Smooth muscle cell (in vitro differentiated cells): Measurements from ENCODE around the gene LRP1B. TPM values are rescaled to one million over a fixed set of nuclear protein-coding genes. Genes with fewer than 3 reads are reported as not detected.

Experiments used
- DNase-seq: peaks from one replicate; lab custom pipeline; 2025; ENCODE audit not compliant: unreplicated experiment; lab: John Stamatoyannopoulos, UW
- H2AFZ ChIP-seq: fragments of 200-600 bp; sonication (generic); 2 replicates; pipeline ENCODE4 v1.6.0; 2016; ENCODE audit warnings: antibody characterized with exemption, low read depth, mild to moderate bottlenecking
- H3F3A ChIP-seq: fragments of 200-600 bp; sonication (generic); 2 replicates; pipeline ENCODE4 v1.6.0; 2017; ENCODE audit warnings: antibody characterized with exemption, low read depth
- H3K27ac ChIP-seq: fragments of 200-600 bp; sonication (generic); 2 replicates; pipeline ENCODE4 v1.5.1; 2016; ENCODE audit warnings: low read depth, mild to moderate bottlenecking
- H3K27me3 ChIP-seq: fragments of 200-600 bp; sonication (generic); 2 replicates; pipeline ENCODE4 v1.6.1; 2016; ENCODE audit warnings: low read depth, mild to moderate bottlenecking
- H3K36me3 ChIP-seq: fragments of 200-600 bp; sonication (generic); 2 replicates; pipeline ENCODE4 v1.5.1; 2016; ENCODE audit warnings: low read depth
- H3K4me1 ChIP-seq: fragments of 200-600 bp; sonication (generic); 2 replicates; pipeline ENCODE4 v1.5.1; 2016; ENCODE audit warnings: low read depth
- H3K4me2 ChIP-seq: fragments of 200-600 bp; sonication (generic); 2 replicates; pipeline ENCODE4 v1.6.0; 2016; ENCODE audit warnings: mild to moderate bottlenecking
- H3K4me3 ChIP-seq: fragments of 200-600 bp; sonication (generic); 2 replicates; pipeline ENCODE4 v1.5.1; 2016; ENCODE audit warnings: mild to moderate bottlenecking
- H3K79me2 ChIP-seq: fragments of 200-600 bp; sonication (generic); 2 replicates; pipeline ENCODE4 v1.6.0; 2016; ENCODE audit warnings: low read depth, mild to moderate bottlenecking
- H3K9ac ChIP-seq: fragments of 200-600 bp; sonication (generic); 2 replicates; pipeline ENCODE4 v1.6.0; 2016; ENCODE audit warnings: low read depth
- H3K9me3 ChIP-seq: fragments of 200-600 bp; sonication (generic); replicated peaks from 2 replicates; pipeline ENCODE4 v1.5.1; 2016; ENCODE audit warnings: low read depth
- H4K20me1 ChIP-seq: fragments of 200-600 bp; sonication (generic); 2 replicates; pipeline ENCODE4 v1.6.0; 2016; ENCODE audit warnings: low read depth
- WGBS: methylation state at CpG from one replicate; pipeline ENCODE4 v1.1.7; 2016; ENCODE audit warnings: low lambda C conversion rate; 5-methylcytosine and 5-hydroxymethylcytosine counted together
- polyA plus RNA-seq: library from polyadenylated mRNA; unstranded; fragments of >200 nt; fragmentation: Nextera tagmentation; extraction: Ambion mirVana; gene quantifications from 2 replicates; pipeline ENCODE4 v1.2.1, GENCODE V29; 2016
- total RNA-seq: library from RNA; depleted of rRNA; stranded (reverse); fragments of >200 nt; gene quantifications from 2 replicates; pipeline ENCODE4 v1.2.3, GENCODE V29; 2014
- TF ChIP-seq, protein P1 (sequence below): fragments of 200-600 bp; sonication (generic); IDR thresholded peaks from 2 replicates; pipeline ENCODE4 v1.5.1; 2017; ENCODE audit warnings: borderline replicate concordance, mild to moderate bottlenecking, antibody characterized with exemption; ENCODE audit not compliant: insufficient read depth, poor library complexity, severe bottlenecking

LRP1B gene
- total and polyA plus RNA-seq, 2 experiments from 2014 or later: 0.08 to 2.9 TPM

DNA sequence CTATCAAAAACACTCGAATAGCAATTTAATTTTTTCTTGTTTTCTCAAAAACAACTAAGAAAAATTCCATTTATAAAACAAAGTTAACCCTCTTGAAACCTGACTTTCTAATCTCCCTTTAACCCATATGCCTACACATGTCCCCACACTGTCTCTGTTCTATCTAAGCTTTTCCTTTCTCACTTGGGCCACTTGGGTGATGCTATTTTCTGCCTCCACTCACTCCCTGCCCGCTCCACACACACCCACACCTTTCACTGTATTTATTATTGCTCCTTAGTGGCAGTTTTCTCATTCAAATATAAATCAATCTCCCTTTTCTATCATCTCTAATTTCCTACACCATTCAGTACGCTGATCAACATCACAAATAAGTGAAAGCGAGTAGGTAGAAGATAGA, 531.1 kb downstream of the LRP1B start:
- TF ChIP-seq, protein P1, sequence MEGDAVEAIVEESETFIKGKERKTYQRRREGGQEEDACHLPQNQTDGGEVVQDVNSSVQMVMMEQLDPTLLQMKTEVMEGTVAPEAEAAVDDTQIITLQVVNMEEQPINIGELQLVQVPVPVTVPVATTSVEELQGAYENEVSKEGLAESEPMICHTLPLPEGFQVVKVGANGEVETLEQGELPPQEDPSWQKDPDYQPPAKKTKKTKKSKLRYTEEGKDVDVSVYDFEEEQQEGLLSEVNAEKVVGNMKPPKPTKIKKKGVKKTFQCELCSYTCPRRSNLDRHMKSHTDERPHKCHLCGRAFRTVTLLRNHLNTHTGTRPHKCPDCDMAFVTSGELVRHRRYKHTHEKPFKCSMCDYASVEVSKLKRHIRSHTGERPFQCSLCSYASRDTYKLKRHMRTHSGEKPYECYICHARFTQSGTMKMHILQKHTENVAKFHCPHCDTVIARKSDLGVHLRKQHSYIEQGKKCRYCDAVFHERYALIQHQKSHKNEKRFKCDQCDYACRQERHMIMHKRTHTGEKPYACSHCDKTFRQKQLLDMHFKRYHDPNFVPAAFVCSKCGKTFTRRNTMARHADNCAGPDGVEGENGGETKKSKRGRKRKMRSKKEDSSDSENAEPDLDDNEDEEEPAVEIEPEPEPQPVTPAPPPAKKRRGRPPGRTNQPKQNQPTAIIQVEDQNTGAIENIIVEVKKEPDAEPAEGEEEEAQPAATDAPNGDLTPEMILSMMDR: no peak
- no peak for DNase-seq
- no peaks in the 10 kb centered on the region for H3K9me3 ChIP-seq
- no peaks in the 10 kb centered on the region for H4K20me1 ChIP-seq
- H3K27ac ChIP-seq: no peak overlapping the region
- H3F3A ChIP-seq: no peaks in the 10 kb centered on the region
- no peak overlapping the region for H3K9ac ChIP-seq
- H3K4me2 ChIP-seq: no peak overlapping the region
- H3K79me2 ChIP-seq: no peaks in the 10 kb centered on the region
- no peak overlapping the region for H3K4me3 ChIP-seq
- no peak overlapping the region for H2AFZ ChIP-seq
- no peaks in the 10 kb centered on the region for H3K27me3 ChIP-seq
- H3K4me1 ChIP-seq: no peaks in the 10 kb centered on the region
- 96% methylated on average over 4 of the region's 4 CpGs for WGBS
- H3K36me3 ChIP-seq: no peaks in the 10 kb centered on the region

DNA sequence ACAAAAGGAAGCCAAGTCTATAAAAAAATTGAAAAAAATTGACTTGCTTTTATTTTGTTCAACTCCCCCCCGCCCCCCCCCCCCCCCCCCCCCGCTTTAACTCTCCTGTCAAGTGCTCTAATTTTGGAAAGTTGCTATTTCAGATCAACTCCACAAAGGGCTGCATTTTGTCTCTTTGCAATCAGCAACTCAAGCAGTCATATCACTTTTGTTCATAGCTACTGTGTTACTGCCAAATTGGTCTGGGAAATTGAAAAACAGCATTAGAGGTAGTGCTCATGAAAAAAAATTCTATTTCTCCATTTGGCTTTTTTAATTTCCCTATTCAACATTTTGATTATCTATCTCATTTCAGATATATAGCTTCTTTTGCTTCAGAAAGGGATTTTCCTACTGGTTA, 531.8 kb downstream of the LRP1B start:
- TF ChIP-seq, protein P1: no peak

DNA sequence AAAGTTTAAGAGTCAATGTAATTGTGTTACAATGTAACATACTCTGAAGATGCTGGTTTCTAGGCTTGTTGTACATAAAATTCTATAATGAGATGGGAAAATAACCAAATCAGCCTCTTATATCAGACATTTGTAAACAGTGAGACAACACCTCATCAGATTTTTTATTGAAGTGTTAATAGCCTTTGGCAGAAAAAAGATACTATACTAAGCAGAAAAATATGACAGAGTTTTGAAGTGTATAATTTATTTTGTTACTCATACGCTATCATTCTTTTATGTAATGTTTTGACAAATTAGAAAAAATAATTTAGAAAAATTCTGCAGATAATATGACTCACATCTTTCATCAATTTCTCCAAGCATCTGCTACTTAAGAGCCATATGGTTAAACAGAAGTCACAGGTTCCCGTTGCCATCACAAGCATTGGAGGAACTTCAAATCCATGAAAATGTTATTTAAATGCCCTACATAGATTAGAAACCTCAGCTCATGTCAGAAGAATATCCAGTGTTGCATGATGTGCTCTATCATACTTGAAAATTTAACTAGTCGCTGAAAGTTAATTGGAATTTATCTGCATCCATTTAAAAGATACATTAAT, 535.4 kb downstream of the LRP1B start:
- H3F3A ChIP-seq: no peaks in the 10 kb centered on the region
- H3K27me3 ChIP-seq: no peaks in the 10 kb centered on the region
- no peaks in the 10 kb centered on the region for H3K79me2 ChIP-seq
- no peak for DNase-seq
- no peak overlapping the region for H3K27ac ChIP-seq
- no peak overlapping the region for H3K4me3 ChIP-seq
- WGBS: 92% methylated on average over 3 of the region's 3 CpGs
- no peak overlapping the region for H2AFZ ChIP-seq
- H3K9me3 ChIP-seq: no peaks in the 10 kb centered on the region
- TF ChIP-seq, protein P1: no peak
- no peak overlapping the region for H3K9ac ChIP-seq
- no peaks in the 10 kb centered on the region for H3K36me3 ChIP-seq
- no peaks in the 10 kb centered on the region for H3K4me1 ChIP-seq
- no peak overlapping the region for H3K4me2 ChIP-seq
- H4K20me1 ChIP-seq: no peaks in the 10 kb centered on the region

More for the DNA sequence above, 531.8 kb downstream of the LRP1B start:
- H2AFZ ChIP-seq: no peak overlapping the region
- H3K4me1 ChIP-seq: no peaks in the 10 kb centered on the region
- H4K20me1 ChIP-seq: no peaks in the 10 kb centered on the region
- no peaks in the 10 kb centered on the region for H3K79me2 ChIP-seq
- no peak overlapping the region for H3K4me3 ChIP-seq
- H3K27ac ChIP-seq: no peak overlapping the region
- H3F3A ChIP-seq: no peaks in the 10 kb centered on the region
- no peak overlapping the region for H3K4me2 ChIP-seq
- WGBS: 13% methylated on average over 2 of the region's 2 CpGs
- no peak for DNase-seq
- H3K9me3 ChIP-seq: no peaks in the 10 kb centered on the region
- no peaks in the 10 kb centered on the region for H3K27me3 ChIP-seq
- H3K9ac ChIP-seq: no peak overlapping the region
- H3K36me3 ChIP-seq: no peaks in the 10 kb centered on the region

DNA sequence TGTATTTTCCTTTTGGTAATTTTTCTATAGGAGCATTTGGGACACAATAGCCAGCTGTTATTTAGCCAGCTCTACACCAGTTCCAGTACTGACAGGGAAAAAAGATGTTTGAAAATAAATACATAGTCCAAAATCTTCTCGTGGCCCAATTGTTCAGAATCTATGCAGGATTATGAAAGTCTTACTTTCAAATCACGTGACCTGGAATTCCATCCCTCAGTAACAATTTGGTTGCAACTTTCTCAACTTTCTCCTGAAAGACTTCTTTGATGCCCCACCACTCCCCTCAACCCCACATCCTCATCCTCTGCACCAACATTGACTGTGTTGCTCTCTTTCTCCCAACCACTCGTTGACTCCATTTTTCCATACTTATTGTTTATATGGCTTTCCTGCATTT, 539.0 kb downstream of the LRP1B start:
- Histone ChIP-seq H3K27ac (no peak overlapping the region), H2AFZ (no peak overlapping the region), H3K4me2 (no peak overlapping the region), H3K79me2 (no peaks in the 10 kb centered on the region), H3F3A (no peaks in the 10 kb centered on the region), H3K9me3 (no peaks in the 10 kb centered on the region), H3K36me3 (no peaks in the 10 kb centered on the region), H3K9ac (no peak overlapping the region), H3K27me3 (no peaks in the 10 kb centered on the region), H3K4me1 (no peaks in the 10 kb centered on the region), H3K4me3 (no peak overlapping the region), H4K20me1 (no peaks in the 10 kb centered on the region)
- WGBS: 92% methylated on average over 3 of the region's 3 CpGs
- DNase-seq: no peak
- TF ChIP-seq, protein P1: no peak
